GM18858 (cell line): ENCODE results near the gene ABHD16A.
"Not testable (repeated sequence)": the region's sequence is repeated elsewhere in the genome, so short reads cannot be mapped to it uniquely, and the experiment has no call there.

Source experiments
- ATAC-seq: cut with Tn5 transposase; IDR thresholded peaks from one replicate; pipeline ENCODE4 v1.9.1; 2021; ENCODE audit not compliant: unreplicated experiment

Gene ABHD16A

DNA sequence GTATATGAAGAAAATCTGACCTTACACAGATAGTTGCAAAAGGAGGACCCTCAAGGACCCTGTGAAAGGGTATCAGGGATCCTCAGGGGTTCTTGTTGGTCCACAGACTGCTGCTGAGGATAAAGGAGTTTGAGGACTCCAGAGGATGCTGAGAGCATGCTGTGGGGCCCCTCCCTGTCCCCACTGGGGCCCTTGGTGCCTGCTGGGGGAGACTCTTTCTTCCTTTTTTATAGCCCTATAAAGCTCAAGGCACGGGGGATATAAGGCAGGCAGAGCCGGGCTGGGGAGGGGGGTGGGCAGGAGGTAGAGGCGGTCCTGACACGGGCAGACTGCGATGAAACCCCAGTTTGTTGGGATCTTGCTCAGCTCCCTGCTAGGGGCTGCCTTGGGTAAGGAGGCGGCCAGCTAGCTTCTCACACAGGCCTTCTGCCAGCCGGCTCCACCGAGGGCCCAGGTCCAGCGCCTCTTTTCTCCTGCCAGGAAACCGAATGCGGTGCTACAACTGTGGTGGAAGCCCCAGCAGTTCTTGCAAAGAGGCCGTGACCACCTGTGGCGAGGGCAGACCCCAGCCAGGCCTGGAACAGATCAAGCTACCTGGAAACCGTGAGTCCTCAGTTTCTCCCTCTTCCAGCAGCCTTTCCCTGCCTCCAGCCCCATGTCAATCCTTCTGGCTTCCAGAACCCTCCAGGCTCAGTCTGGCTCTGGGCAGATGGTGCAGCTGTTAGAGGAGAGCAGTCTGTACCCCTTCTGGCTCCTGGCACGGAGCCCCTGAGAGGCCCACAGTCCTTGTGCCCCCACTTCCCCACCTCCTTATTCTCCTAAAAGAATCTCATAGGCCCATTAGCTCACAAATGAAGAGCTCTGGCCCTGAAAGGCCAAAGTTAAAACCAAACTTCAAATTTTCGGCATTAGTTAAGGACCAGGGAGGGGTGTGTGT lies 12.2 kb upstream of the ABHD16A start, which contains the start of gene LY6G6D:
Gene LY6G6D, plus strand, starts transcription at position 327 of the 937 bp plus-strand sequence. Its CDS starts 8 bp downstream, at position 335.
- no peak for ATAC-seq

DNA sequence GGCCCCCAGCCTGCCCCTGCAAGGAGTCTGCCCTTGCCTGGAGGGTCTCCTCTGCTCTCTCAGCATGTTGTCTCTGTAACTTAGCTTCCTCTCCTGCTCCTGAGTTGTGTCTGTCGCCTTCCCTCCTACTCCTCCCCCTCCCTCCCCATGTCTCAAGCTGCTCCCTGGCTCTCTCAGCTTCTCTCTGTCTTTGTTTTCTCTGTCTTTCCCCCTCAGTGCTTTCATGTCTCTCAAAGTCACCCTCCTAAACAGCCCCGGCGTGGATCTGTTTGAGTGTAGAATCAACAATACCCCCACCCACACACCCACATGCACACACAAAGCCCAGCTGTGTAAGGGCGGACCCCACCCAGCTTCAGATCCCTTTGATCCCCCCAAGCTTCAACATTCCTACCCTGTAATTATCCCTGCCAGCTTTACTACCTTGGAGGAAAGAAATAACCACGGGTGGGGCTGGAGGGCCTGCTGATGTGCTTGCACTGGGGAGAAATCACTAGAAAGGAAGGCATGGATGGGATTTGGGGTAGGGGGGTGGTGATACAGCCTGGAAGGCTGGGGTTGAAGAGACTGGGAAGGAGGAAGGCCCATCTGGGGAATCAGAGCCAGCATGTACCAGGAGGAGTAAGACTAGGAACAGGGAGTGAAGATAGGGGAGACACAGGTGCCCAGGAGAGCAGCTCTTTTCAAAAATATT lies 11.0 kb upstream of the ABHD16A start:
- ATAC-seq = no peak

DNA sequence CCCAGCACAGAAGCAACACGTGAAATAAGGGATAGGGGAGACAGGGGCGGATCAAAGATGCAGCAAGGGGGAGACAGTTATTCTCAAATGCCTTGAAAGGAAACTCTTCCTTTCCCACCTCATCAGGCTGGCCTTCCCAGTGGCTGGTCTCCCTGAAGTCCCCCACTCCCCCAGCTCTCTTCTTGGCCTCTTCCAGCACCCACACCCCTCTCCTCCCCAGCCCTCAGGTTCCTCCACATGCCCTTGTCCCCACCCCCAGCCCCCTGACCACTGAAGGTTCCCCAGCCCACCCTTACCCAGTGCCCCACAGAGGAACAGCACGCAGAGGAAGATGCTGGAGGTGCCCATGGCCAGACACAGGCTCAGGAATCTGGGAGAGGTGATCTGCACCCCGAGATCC lies 10.3 kb upstream of the ABHD16A start:
- no peak for ATAC-seq

DNA sequence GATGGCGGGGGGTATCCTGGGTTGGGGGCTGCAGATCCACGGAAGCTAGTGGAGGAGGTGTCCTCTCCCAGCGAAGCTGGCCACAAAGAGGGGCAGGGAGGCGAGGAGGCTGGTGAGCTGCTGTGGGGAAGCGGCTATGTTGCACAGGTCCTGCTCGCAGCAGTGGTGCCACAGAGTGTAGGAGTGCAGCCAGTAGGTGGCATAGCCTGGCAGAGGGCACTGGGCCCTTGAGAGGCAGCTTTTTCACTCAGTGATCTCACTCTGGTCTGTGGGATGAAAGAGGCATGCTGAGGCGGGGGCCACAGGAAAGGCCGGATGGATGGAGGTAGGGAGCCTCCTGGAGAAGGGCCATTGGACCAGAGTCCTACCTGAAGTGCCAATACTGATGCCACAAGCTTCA lies 9.2 kb upstream of the ABHD16A start:
- ATAC-seq = no peak

DNA sequence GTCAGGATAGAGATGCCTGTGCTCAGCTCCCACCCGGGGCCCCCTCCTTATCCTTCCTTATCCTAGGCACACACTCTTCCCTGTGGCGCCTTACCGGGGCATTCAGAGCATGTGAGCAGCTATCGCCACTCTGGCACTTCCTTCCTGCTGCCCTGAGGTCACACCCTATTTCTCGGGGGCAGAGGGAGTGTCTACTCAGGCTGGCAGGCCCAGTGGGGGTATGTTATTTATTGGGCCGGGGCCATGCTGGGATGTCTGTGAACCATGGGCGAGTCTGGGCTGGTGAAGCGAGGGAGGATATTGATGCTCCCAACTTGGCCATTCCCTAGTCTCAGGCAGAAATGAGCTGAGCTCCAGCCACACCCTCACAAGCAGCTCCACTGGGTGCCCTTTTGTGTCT lies 8.1 kb upstream of the ABHD16A start:
- ATAC-seq = no peak

DNA sequence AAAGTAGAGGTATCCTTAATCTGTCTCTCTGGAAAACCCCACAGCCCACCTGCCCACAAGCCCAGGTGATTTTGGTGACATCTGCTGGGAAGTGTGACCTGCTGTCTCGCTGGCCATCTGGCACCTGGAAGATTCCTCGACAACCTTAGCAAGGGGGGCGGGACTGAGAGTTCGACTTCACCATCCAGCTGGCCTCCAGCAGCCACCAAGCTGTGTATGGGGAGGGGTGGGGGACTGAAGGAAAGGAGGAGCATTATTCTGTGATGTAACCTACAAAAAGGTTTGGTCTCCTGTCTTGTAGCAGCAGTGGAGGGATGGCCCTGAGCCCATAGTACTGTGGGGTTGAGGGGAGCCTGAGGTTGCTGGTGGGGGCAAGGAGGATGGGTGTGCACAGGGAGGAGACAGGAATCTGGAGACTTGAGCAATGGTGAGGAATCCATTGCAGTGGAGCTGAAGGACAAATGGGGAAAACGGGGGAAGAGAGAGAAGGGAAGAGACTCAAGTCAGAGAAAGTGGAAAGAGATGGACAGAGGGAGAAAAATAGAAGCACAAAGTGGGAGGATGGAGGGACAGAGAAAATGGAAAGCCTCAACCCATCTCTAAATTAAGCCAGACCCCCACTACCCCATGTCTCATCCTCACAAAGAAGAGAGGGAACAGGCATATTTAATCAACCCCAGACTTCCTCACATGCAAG lies 7.5 kb upstream of the ABHD16A start:
- no peak for ATAC-seq

DNA sequence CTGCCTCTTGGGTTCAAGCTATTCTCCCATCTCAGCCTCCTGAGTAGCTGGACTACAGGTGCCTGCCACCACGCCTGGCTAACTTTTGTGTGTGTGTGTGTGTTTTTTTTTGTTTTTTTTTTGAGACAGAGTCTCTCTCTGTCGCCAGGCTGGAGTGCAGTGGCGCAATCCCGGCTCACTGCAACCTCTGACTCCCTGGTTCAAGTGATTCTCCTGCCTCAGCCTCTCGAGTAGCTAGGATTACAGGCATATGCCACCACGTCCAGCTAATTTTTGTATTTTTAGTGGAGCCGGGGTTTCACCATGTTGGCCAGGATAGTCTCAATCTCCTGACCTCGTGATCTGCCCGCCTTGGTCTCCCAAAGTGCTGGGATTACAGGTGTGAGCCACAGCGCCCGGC lies 6.0 kb upstream of the ABHD16A start:
- not testable (repeated sequence) for ATAC-seq

DNA sequence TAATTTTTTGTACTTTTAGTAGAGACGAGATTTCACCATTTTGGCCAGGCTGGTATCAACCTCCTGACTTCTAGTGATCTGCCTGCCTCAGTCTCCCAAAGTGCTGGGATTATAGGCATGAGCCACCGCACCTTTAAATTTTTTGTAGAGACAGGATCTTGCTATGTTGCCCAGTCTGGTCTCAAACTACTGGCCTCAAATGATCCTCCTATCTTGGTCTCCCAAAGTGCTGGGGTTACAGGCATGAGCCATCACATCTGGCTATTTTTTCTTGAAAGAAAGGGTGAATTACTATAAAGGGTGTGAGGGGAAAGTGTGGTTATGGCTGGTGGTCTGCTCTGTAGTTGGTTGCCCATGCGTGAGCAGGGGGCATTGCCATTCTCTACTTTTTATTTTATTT lies 5.1 kb upstream of the ABHD16A start:
- ATAC-seq = no peak

DNA sequence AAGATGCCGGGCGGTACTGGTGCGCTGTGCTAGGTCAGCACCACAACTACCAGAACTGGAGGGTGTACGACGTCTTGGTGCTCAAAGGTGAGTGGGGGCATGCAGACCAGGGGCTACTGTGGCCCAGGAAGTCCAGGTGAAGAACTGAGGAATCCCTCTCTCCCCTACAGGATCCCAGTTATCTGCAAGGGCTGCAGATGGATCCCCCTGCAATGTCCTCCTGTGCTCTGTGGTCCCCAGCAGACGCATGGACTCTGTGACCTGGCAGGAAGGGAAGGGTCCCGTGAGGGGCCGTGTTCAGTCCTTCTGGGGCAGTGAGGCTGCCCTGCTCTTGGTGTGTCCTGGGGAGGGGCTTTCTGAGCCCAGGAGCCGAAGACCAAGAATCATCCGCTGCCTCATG lies 4.6 kb upstream of the ABHD16A start:
- no peak for ATAC-seq

DNA sequence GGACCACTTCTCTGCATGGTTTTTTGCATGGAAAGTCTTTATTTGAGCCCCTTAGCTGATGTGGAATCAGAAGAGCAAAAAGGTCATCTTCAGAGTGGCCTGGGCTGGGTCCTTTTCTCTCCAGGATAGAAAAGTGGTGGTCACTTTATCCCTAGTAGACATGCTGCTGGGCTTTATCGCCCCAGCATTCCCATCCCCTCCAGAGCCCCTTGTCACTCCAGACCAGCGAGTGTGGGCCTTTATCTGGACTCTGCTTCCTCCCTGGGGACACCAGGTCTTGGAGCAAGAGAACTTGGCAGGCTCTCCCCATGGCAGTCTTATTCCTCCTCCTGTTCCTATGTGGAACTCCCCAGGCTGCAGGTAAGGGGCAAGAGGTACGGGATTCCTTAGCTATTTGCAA lies 3.5 kb upstream of the ABHD16A start, which contains the start of gene LY6G6F:
Gene LY6G6F, plus strand, starts transcription at position 268 of the 400 bp plus-strand sequence. Its CDS starts 41 bp downstream, at position 309.
- ATAC-seq = no peak

DNA sequence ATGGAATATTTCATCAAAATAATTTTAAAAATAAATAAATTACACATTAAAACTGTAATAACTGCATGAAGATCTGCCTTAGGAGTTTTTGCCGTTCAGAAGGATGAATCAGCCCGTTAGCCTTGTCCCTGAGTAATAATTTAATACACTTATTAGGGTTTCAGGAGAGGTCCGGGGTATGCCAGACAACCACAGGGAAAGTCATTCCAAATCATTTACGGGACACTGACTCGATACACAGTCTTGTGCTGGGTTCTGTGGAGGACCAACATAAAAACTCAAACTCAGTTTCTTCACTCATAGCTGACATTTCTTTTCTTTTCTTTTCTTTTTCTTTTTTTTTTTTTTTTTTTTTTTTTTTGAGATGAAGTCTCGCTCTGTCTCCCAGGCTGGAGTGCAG lies 2.8 kb upstream of the ABHD16A start:
- ATAC-seq = no peak

DNA sequence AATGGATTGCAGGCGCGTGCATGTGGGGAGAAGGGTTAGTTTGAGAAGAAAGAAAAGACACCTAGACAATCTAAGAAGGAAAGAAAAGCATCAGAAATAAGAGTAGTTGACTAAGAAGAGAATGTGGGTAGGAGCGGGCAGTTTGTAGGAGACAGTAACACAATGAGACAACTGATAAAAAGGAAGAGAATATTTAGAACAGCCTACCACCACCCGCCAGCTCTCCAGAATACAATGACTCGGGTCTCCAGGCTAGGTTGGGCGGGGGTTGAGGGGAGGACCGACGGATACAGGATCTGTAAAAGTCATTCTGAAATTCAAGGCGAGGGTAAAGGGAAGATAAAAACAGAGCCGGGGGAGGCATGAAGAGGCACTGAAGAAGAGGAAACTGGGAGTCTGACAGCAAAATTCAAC lies 712 bp downstream of the ABHD16A start:
- no peak for ATAC-seq

DNA sequence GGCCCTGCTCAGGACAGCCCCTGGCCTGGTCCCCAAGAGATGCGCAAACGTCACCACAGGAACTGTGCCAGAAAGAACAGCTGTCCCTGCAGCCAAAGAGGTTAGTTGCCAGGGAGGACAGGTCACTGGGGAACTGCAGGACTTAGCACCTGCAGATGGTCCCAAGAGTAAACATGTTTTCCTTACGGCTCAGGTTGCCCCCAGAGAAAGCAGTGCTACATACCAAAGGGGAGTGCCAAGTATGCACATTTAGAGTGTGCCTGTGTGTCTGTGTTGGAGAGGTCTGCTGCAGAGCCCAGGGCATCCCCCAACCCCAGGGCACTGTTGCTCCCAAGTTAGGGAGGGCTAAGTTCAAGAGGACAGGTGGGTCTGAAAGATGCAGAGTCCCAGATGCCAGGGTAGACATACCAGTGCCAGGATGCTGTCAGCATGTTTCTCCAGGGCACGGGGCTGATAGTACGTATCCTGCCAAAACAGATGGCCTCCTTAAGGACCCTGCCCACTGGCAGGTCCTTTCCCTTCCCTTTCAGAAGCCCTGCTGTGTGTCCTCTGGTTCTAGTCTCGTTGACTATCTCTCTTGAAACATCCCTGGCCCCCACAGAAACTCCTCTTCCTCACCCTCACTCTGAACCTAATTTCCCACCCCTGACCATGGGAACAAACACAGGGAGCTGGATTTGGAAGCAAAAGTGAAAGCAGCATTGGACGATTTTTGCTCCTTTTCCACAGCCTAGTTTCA lies 1.3 kb downstream of the ABHD16A start:
- ATAC-seq = no peak

DNA sequence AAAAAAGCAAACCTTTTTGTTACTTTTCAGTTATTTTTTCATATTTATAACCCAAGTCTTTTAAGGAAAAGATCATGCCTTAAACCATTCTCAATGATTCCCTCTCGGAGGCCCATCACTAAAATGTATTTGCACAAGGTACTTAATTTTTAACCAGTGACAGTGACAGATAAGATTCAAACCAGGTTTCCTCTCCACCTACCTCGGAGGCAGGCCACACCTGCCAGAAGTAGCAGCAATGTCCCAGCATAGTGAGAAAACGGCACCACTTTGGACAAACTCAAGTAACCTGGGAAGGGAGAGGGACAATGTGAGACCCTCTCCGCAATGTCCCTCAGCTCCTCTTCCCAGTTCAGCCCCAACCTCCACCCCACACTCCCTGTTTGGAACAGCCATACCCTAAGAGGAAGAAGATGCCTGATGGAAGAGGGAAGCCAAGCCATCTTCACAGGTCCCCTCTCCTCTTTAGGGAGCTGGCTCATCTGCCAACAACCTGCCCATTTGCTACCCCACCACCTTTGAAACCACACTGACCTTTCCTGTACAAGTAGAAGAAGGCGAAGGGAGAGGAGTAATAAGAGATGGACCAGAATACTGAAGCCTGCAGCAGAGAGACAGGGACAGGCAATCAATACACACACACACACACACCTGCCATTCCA lies 2.3 kb downstream of the ABHD16A start:
- ATAC-seq = no peak

DNA sequence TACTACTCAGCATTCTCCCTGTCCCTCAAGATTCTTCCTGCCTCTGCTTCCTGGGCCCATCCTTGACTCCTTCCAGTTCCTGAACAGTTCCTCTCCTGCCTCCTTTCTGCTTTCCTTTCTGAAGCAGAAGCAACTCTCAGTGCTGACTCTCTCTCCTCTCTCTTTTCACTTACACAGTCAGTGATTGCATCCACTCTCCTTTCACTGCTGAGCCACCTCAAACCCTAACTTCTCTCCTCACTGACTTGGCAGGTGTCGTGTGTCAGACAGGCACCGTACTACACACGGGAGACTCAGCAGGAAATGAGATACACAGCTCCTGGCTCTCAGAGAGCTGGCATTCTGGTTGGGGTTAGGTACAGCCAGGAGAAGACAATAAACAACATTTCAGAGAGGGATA lies 5.6 kb downstream of the ABHD16A start:
- no peak for ATAC-seq

DNA sequence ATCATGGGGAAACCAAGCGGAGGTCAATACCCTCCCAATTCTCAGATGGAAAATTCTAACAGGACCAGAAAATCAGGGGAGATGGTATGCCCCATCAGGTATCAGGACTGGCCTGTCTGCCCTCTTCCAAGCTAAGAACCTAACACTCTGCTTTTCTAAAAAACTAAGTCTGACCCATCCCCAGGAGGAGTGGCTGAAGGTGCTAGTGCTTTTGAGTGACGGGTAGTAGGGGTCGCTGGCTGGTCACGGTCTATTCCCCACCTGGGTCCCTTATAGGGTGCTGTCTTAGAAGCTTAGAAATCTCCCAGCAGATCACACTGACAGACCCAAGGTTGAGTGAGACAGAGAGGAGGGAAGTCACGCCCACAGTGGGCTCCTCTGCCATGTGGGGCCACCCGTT lies 9.6 kb downstream of the ABHD16A start:
- no peak for ATAC-seq

DNA sequence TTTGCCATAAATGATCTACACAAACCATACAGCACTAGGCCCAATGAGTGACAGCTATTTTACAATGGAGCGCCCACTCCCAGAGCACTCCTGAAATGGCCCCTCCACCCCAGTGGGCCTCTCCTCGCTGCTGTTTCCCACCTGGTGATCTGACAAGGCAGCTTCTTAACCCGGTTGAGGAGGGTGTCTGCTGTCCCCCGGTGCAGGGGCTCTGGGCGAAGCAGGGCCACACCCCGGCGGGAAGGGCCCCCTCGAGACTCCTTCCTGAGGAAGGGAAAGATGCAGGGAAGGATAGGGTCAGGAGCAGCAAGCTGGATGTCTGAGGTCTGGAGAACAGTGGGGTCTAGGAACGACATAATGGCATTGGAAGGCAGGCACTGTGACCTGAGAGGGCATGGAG lies 10.2 kb downstream of the ABHD16A start:
- ATAC-seq = no peak

DNA sequence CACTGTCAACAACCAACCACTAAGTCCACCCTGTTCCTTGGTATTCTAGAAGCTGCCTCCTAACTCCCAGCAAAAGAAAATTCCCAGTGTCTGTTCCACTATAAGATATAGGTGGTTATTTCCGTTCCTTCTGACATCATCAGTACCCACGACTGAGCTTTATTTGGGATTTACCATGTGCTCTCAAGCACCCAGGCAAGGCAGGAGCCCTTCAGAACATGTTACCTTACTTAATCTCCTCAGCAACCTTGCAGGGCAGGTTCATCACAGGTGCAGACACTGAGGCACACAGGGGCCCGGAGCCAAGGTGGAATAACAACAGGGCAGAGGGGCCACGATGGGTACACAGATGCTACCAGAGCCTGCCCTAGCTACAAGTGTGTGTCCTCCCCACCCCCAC lies 10.8 kb downstream of the ABHD16A start:
- no peak for ATAC-seq

DNA sequence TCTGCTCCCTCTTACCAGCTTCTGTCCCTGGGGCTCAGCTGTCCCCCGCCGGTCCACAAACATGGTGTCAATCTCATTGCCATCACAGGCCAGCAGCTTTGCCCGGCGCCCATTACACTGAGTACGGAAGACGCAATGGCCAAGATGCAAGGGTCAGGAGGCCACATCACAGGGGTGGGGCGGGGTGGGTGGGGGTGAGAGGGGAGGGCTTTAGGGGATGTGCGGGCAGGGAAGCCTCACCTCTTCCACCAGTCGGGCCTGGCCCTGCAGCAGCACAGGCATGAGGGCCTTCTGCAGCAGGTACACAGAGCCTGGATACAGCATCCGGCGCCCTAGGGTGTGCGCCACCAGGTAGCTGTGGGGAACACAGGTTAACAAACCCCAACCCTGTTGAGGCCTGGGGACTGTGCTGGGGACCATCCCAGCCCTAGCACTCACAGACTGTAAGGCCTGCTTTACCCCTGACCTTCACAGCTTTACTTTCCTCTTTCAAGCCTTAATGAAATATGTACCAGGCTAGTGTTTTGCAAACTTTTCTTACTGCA lies 11.5 kb downstream of the ABHD16A start:
- no peak for ATAC-seq

DNA sequence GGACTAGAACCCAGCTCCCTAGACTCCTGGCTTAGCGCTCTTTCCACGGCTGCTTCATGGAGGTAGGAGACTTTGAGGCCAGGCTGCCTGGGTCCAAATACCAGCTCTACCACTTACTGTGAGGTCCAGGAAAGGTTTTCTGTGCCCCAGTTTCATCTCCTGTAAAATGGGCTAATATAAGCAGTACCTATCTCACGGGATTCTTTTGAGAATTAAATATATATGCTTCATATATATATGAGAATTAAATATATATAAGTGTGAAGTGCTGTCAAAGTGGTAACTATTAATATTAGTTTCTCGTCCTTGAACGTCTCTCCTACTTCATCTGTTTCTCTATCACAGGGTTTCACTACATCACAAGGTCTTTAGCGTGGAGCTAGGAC lies 12.1 kb downstream of the ABHD16A start:
- no peak for ATAC-seq
